CD8-positive, alpha-beta memory T cell (primary cell): Measurements from ENCODE around the gene SPATA9. TPM values are rescaled to one million over a fixed set of nuclear protein-coding genes. Genes with fewer than 3 reads are reported as not detected.
A peak's percentile ranks its signal among the peaks of the same experiment; 100 is the strongest.
"Not testable (repeated sequence)": the region's sequence is repeated elsewhere in the genome, so short reads cannot be mapped to it uniquely, and the experiment has no call there.

Experiments
- CTCF ChIA-PET: fragments of 350-600 bp; sonication (Branson Sonifier 250); formaldehyde crosslinking; loops from one replicate; lab custom pipeline; 2021; ENCODE audit warnings: antibody characterized with exemption; lab: Charles Lee
- POLR2A ChIA-PET: fragments of 350-600 bp; sonication (Branson Sonifier 250); formaldehyde crosslinking; loops from one replicate; lab custom pipeline; 2021; ENCODE audit warnings: antibody characterized with exemption; lab: Charles Lee
- DNase-seq, 5 donors: peaks; one replicate each; pipeline versions ENCODE4 v3.0.0 to v3.0.0-alpha.2; 2020 to 2022; ENCODE audit warnings: mixed read lengths in 1 of 5
- H3K27ac ChIP-seq: one replicate; pipeline ENCODE4 v1.7.0; 2013; ENCODE audit warnings: low read depth, mild to moderate bottlenecking, low read length, moderate library complexity
- H3K27me3 ChIP-seq: 2 replicates; pipeline ENCODE4 v1.7.0; 2013; ENCODE audit warnings: low read length, mild to moderate bottlenecking; ENCODE audit not compliant: insufficient read depth, poor library complexity, severe bottlenecking
- H3K36me3 ChIP-seq: 2 replicates; pipeline ENCODE4 v1.7.0; 2013; ENCODE audit warnings: mild to moderate bottlenecking, low read length, moderate library complexity; ENCODE audit not compliant: insufficient read depth
- H3K4me1 ChIP-seq: 2 replicates; pipeline ENCODE4 v1.7.0; 2013; ENCODE audit warnings: mild to moderate bottlenecking, low read length, moderate library complexity; ENCODE audit not compliant: insufficient read depth
- H3K4me3 ChIP-seq: 2 replicates; pipeline ENCODE4 v1.7.0; 2013; ENCODE audit warnings: mild to moderate bottlenecking, low read length
- H3K9me3 ChIP-seq: 2 replicates; pipeline ENCODE4 v1.7.0; 2013; ENCODE audit warnings: mild to moderate bottlenecking, low read length
- H3K27ac Mint-ChIP-seq, 8 donors: one replicate each; pipeline ENCODE4 v1.8.0; 2020 to 2021; ENCODE audit warnings: mixed read lengths in 8 of 8, mild to moderate bottlenecking in 6 of 8, inconsistent platforms in 3 of 8, moderate library complexity in 3 of 8
- H3K27me3 Mint-ChIP-seq, 2 donors: one replicate each; pipeline ENCODE4 v1.8.0; 2020 to 2021; ENCODE audit warnings: mixed read lengths in 2 of 2, mild to moderate bottlenecking in 1 of 2, moderate library complexity in 1 of 2
- H3K36me3 Mint-ChIP-seq, 3 donors: one replicate each; pipeline ENCODE4 v1.8.0; 2020 to 2021; ENCODE audit warnings: mixed read lengths in 3 of 3, inconsistent platforms in 1 of 3, mild to moderate bottlenecking in 1 of 3
- H3K4me1 Mint-ChIP-seq, 3 donors: one replicate each; pipeline ENCODE4 v1.8.0; 2020 to 2021; ENCODE audit warnings: mixed read lengths in 3 of 3, inconsistent platforms in 1 of 3, mild to moderate bottlenecking in 1 of 3
- H3K4me3 Mint-ChIP-seq, 7 donors: one replicate each; pipeline ENCODE4 v1.8.0; 2020 to 2021; ENCODE audit warnings: mixed read lengths in 7 of 7, mild to moderate bottlenecking in 6 of 7, moderate library complexity in 4 of 7, inconsistent platforms in 2 of 7
- H3K9me3 Mint-ChIP-seq, 5 donors: one replicate each; pipeline ENCODE4 v1.8.0; 2020 to 2022; ENCODE audit warnings: mixed read lengths in 5 of 5, mild to moderate bottlenecking in 3 of 5, moderate library complexity in 2 of 5, inconsistent platforms in 1 of 5
- polyA plus RNA-seq: library from polyadenylated mRNA; unstranded; fragments of 300-500 nt; fragmentation: Illumina TruSeq; gene quantifications from one replicate; pipeline ENCODE4 v1.2.3, GENCODE V29; 2021
- total RNA-seq, 2 experiments: library from RNA; stranded (reverse); gene quantifications; one replicate each; pipeline ENCODE4 v1.2.3, GENCODE V29; 2021

The SPATA9 gene
- total and polyA plus RNA-seq, 3 experiments from 2014 or later, result not detected

GRCh38 chr5:95720094-95720786, 37.4 kb upstream of the SPATA9 start:
- ChIA-PET POLR2A (no interaction called here), CTCF (no interaction called here)
- no peaks in the 10 kb centered on the region for H3K36me3 Mint-ChIP-seq
- H3K9me3 ChIP-seq, result no peaks in the 10 kb centered on the region
- peaks cover 1 to 13% (median 8%) of the 10 kb centered on the region in 3 donors for H3K4me1 Mint-ChIP-seq
- H3K27me3 Mint-ChIP-seq, result peaks cover 2 to 4% of the 10 kb centered on the region in 2 donors
- H3K9me3 Mint-ChIP-seq, result no peaks in the 10 kb centered on the region
- no peak overlapping the region for H3K27ac ChIP-seq
- no peak overlapping the region for H3K27ac Mint-ChIP-seq
- H3K27me3 ChIP-seq, result no peaks in the 10 kb centered on the region
- peaks cover 26% of the 10 kb centered on the region for H3K4me1 ChIP-seq
- H3K4me3 ChIP-seq, result no peak overlapping the region
- no peak for DNase-seq
- H3K36me3 ChIP-seq, result no peaks in the 10 kb centered on the region
- no peak overlapping the region for H3K4me3 Mint-ChIP-seq

DNA sequence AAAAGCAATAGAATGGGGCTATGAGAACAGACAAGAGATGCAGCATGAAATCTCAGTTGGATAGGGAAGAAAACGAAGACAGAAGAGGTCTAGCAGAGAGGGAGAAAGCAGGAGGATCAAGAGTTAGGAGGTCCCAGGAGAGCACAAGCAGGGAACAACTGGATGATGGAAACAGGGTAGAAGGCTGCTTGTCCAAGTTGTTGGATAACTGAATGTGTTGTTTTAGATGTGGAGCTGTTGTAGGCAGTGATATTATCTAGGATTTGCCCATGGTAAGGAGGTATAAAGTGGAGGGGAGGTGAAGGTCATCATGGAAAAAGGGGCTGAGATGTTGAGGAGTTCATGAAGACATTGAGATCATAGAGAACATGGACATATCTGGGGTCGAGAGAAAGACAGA, 35.9 kb upstream of the SPATA9 start:
- H3K9me3 ChIP-seq, result no peaks in the 10 kb centered on the region

GRCh38 chr5:95718203-95718602, 35.4 kb upstream of the SPATA9 start:
- Mint-ChIP-seq H3K9me3 (no peaks in the 10 kb centered on the region), H3K4me1 (peaks cover 1 to 15% (median 8%) of the 10 kb centered on the region in 3 donors), H3K27me3 (no peaks in the 10 kb centered on the region), H3K36me3 (no peaks in the 10 kb centered on the region), H3K4me3 (no peak overlapping the region), H3K27ac (no peak overlapping the region)
- Histone ChIP-seq H3K36me3 (no peaks in the 10 kb centered on the region), H3K4me3 (no peak overlapping the region), H3K9me3 (no peaks in the 10 kb centered on the region), H3K4me1 (peaks cover 26% of the 10 kb centered on the region), H3K27me3 (no peaks in the 10 kb centered on the region), H3K27ac (no peak overlapping the region)
- ChIA-PET POLR2A (no interaction called here), CTCF (no interaction called here)
- DNase-seq, result peak in 1 of 5 donors; percentile 21

More for the DNA sequence above, 35.9 kb upstream of the SPATA9 start:
- Histone ChIP-seq H3K27ac (no peak overlapping the region), H3K27me3 (no peaks in the 10 kb centered on the region), H3K36me3 (no peaks in the 10 kb centered on the region), H3K4me1 (peaks cover 26% of the 10 kb centered on the region), H3K4me3 (no peak overlapping the region)
- peaks cover 1 to 15% (median 8%) of the 10 kb centered on the region in 3 donors for H3K4me1 Mint-ChIP-seq
- H3K36me3 Mint-ChIP-seq, result no peaks in the 10 kb centered on the region
- H3K27ac Mint-ChIP-seq, result no peak overlapping the region
- H3K9me3 Mint-ChIP-seq, result no peaks in the 10 kb centered on the region
- no peak overlapping the region for H3K4me3 Mint-ChIP-seq
- CTCF ChIA-PET, result no interaction called here
- H3K27me3 Mint-ChIP-seq, result no peaks in the 10 kb centered on the region
- POLR2A ChIA-PET, result no interaction called here
- no peak for DNase-seq

DNA sequence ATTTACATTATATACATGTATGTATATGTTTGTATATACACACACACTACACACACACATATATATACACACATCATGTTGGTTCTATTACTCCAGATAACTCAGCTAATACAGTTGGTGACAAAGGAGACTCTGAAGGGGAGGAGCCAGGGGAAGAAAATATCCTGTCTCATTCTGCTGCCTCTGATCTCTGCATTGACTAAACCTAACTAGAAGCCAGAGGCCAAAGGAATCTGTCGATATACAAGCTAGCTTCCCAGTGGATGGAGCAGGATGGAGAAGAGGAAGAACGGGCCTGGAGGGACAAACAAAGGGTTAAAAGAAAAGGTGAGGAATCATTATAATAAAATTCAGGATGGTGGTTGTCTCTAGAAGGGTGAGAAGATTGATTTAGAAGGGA, 34.6 kb upstream of the SPATA9 start:
- POLR2A ChIA-PET, result no interaction called here
- Histone ChIP-seq H3K27ac (no peak overlapping the region), H3K27me3 (no peaks in the 10 kb centered on the region), H3K9me3 (no peaks in the 10 kb centered on the region), H3K4me1 (peaks cover 26% of the 10 kb centered on the region), H3K4me3 (no peak overlapping the region), H3K36me3 (no peaks in the 10 kb centered on the region)
- Mint-ChIP-seq H3K27ac (no peak overlapping the region), H3K36me3 (no peaks in the 10 kb centered on the region), H3K4me3 (no peak overlapping the region), H3K27me3 (peaks cover 0 to 3% of the 10 kb centered on the region in 2 donors), H3K9me3 (no peaks in the 10 kb centered on the region), H3K4me1 (peaks cover 1 to 15% (median 8%) of the 10 kb centered on the region in 3 donors)
- CTCF ChIA-PET, result no interaction called here
- no peak for DNase-seq

DNA sequence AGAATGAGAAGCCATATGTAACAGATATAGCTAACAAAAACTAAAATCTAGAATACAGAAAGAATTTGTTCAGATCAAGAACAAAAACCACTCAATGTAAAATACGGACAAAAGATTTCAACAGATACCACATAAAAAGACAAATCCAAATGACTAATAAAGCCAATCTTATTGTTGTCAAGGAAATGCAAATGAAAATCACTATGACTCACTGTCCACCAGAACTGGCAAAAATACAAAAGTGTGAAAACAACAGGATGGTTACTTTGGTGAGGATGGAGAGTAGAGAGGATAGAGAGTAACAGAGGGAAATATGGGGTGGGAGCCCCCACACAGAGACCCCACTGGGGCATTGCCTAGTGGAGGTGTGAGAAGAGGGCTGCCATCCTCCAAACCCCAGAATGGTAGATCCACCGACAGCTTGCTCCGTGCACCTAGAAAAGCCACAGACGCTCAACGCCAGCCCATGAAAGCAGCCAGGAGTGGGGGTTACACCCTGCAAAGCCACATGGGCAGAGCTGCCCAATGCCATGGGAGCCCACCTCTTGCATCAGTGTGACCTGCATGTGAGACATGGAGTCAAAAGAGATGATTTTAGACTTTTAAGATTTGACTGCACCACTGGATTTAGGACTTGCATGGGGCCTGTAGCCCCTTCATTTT, 33.1 kb upstream of the SPATA9 start:
- Mint-ChIP-seq H3K27ac (no peak overlapping the region), H3K4me3 (no peak overlapping the region), H3K4me1 (peaks cover 1 to 15% (median 8%) of the 10 kb centered on the region in 3 donors), H3K36me3 (no peaks in the 10 kb centered on the region), H3K27me3 (peaks cover 2 to 3% of the 10 kb centered on the region in 2 donors), H3K9me3 (no peaks in the 10 kb centered on the region)
- H3K4me3 ChIP-seq, result no peak overlapping the region
- POLR2A ChIA-PET, result no interaction called here
- H3K9me3 ChIP-seq, result no peaks in the 10 kb centered on the region
- CTCF ChIA-PET, result no interaction called here
- H3K27ac ChIP-seq, result no peak overlapping the region
- DNase-seq, result no peak
- peaks cover 26% of the 10 kb centered on the region for H3K4me1 ChIP-seq
- H3K27me3 ChIP-seq, result no peaks in the 10 kb centered on the region
- no peaks in the 10 kb centered on the region for H3K36me3 ChIP-seq

- Mint-ChIP-seq H3K4me3 (no peak overlapping the region), H3K9me3 (no peaks in the 10 kb centered on the region), H3K4me1 (peaks cover 1 to 15% (median 8%) of the 10 kb centered on the region in 3 donors), H3K27ac (peak overlapping the region in 1 of 8 donors; percentile 32), H3K27me3 (peaks cover 2 to 3% of the 10 kb centered on the region in 2 donors), H3K36me3 (no peaks in the 10 kb centered on the region)
- H3K36me3 ChIP-seq, result no peaks in the 10 kb centered on the region
- H3K4me1 ChIP-seq, result peaks cover 25% of the 10 kb centered on the region
- no peaks in the 10 kb centered on the region for H3K9me3 ChIP-seq
- CTCF ChIA-PET, result no interaction called here
- H3K4me3 ChIP-seq, result no peak overlapping the region
- H3K27ac ChIP-seq, result no peak overlapping the region
- no peaks in the 10 kb centered on the region for H3K27me3 ChIP-seq
- DNase-seq, result no peak
- POLR2A ChIA-PET, result no interaction called here
These were observed 31.3 kb upstream of the SPATA9 start for GRCh38 chr5:95713960-95714710.

- H3K27me3 ChIP-seq, H3K27me3 Mint-ChIP-seq, H3K36me3 ChIP-seq, CTCF ChIA-PET, H3K9me3 Mint-ChIP-seq, H3K9me3 ChIP-seq, H3K36me3 Mint-ChIP-seq, DNase-seq, H3K4me3 ChIP-seq, POLR2A ChIA-PET, H3K4me3 Mint-ChIP-seq, H3K27ac ChIP-seq: not testable (repeated sequence)
- Mint-ChIP-seq H3K4me1 (peaks cover 1 to 15% (median 8%) of the 10 kb centered on the region in 3 donors), H3K27ac (peak overlapping the region in 1 of 8 donors; percentile 77)
- H3K4me1 ChIP-seq, result peaks cover 16% of the 10 kb centered on the region
These were observed 30.5 kb upstream of the SPATA9 start for GRCh38 chr5:95713246-95713645.
